Spinal cord (tissue), 10 donors: ENCODE measurements around the gene DHX36. TPM values are rescaled to one million over a fixed set of nuclear protein-coding genes. Genes with fewer than 3 reads are reported as not detected.

Source experiments
- DNase-seq, 6 donors: peaks; one replicate each; pipeline versions ENCODE4 v3.0.0 to v3.0.0-alpha.2; 2013 to 2015; ENCODE audit warnings: low spot score in 6 of 6, low read depth in 4 of 6
- H3K27ac ChIP-seq: one replicate; pipeline ENCODE4 v1.5.1; 2013; ENCODE audit warnings: low read depth, low read length, control low read depth
- H3K27me3 ChIP-seq: one replicate; pipeline ENCODE4 v1.6.1; 2013; ENCODE audit warnings: low read length; ENCODE audit not compliant: control insufficient read depth, insufficient read depth
- H3K36me3 ChIP-seq: one replicate; pipeline ENCODE4 v1.6.1; 2013; ENCODE audit warnings: low read length; ENCODE audit not compliant: control insufficient read depth, insufficient read depth
- H3K4me1 ChIP-seq: one replicate; pipeline ENCODE4 v1.6.1; 2013; ENCODE audit warnings: low read length; ENCODE audit not compliant: control insufficient read depth, insufficient read depth
- H3K4me3 ChIP-seq: one replicate; pipeline ENCODE4 v1.5.1; 2013; ENCODE audit warnings: low read depth, low read length, control low read depth
- H3K9me3 ChIP-seq: one replicate; pipeline ENCODE4 v1.6.1; 2013; ENCODE audit warnings: low read length; ENCODE audit not compliant: control insufficient read depth, insufficient read depth
- WGBS: methylation state at CpG from one replicate; pipeline ENCODE4 v1.1.5; 2013; ENCODE audit warnings: missing lambda C conversion rate; ENCODE audit not compliant: insufficient coverage; 5-methylcytosine and 5-hydroxymethylcytosine counted together
- polyA plus RNA-seq, 2 donors: library from polyadenylated mRNA; unstranded; fragments of 120-200 nt; gene quantifications; one replicate each; pipeline ENCODE4 v1.2.1, GENCODE V29; 2013; ENCODE audit not compliant: insufficient read length in 2 of 2
- total RNA-seq, 2 donors: library from RNA; depleted of rRNA in 1 of 2; stranded (reverse); fragments of 120-200 nt in 1 of 2; fragments of >200 nt in 1 of 2; gene quantifications; one replicate each; pipeline versions ENCODE4 v1.2.3 to v1.2.4, GENCODE V29; 2013 to 2014
- donor health status: healthy.

DHX36 gene
- total and polyA plus RNA-seq, 4 donors = 70.2 to 135 (median 80.9) TPM

- Histone ChIP-seq H3K27me3 (no peaks in the 10 kb centered on the region), H3K27ac (no peak overlapping the region), H3K9me3 (no peaks in the 10 kb centered on the region), H3K36me3 (no peaks in the 10 kb centered on the region), H3K4me3 (no peak overlapping the region), H3K4me1 (no peaks in the 10 kb centered on the region)
- no CpG with 5 or more reads among the region's 3 CpGs for WGBS
- peak in 4 of 6 donors; percentile 14 to 86 (median 44) for DNase-seq
Measured at GRCh38 chr3:154334973-154335420, 10.7 kb upstream of the DHX36 start.

DNA sequence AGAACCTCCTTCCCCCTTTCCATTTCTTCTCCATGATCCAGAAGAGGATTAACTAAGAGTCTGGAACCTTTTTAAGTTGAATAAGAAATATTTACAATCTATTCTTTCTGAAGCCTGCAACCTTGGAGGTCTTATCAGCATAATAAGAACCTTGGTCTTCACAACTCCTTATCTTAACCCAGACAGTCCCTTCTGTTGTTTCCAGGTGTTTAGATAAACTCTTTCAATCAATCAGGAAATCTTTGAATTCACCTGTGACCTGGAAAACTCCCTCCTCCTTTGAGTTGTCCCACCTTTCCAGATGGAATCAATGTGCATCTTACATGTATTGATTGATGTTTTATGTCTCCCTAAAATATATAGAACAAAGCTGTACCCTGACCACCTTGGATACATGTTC is 3.6 kb upstream of the DHX36 start:
- no peak overlapping the region for H3K27ac ChIP-seq
- H3K9me3 ChIP-seq = no peaks in the 10 kb centered on the region
- H3K4me3 ChIP-seq = no peak overlapping the region
- DNase-seq = no peak
- H3K4me1 ChIP-seq = peaks cover 3% of the 10 kb centered on the region
- H3K36me3 ChIP-seq = no peaks in the 10 kb centered on the region
- no peaks in the 10 kb centered on the region for H3K27me3 ChIP-seq

DNA sequence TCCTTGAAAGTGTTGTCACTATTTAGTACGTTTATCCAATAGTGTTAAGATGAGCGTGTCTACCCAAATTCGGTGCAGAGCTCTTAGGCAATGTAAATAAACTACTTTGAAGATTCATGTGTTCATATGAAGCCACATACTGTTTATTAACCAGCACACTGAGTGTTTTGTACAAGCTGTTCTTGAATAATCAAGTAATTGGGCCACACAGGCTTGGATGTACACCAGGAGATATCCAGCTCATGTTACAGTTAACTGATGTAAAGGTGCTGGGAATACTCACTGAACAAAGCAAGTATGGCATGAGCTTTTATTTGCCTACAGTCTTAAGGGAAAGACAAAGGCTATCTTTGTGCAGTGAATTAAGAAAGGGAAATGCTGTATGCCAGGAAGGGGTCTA is 632 bp upstream of the DHX36 start:
- Histone ChIP-seq H3K9me3 (no peaks in the 10 kb centered on the region), H3K4me3 (peak overlapping the region; percentile 90), H3K36me3 (no peaks in the 10 kb centered on the region), H3K4me1 (peaks cover 8% of the 10 kb centered on the region), H3K27ac (peak overlapping the region; percentile 95), H3K27me3 (no peaks in the 10 kb centered on the region)
- WGBS = no CpG with 5 or more reads among the region's 3 CpGs
- no peak for DNase-seq

DNA sequence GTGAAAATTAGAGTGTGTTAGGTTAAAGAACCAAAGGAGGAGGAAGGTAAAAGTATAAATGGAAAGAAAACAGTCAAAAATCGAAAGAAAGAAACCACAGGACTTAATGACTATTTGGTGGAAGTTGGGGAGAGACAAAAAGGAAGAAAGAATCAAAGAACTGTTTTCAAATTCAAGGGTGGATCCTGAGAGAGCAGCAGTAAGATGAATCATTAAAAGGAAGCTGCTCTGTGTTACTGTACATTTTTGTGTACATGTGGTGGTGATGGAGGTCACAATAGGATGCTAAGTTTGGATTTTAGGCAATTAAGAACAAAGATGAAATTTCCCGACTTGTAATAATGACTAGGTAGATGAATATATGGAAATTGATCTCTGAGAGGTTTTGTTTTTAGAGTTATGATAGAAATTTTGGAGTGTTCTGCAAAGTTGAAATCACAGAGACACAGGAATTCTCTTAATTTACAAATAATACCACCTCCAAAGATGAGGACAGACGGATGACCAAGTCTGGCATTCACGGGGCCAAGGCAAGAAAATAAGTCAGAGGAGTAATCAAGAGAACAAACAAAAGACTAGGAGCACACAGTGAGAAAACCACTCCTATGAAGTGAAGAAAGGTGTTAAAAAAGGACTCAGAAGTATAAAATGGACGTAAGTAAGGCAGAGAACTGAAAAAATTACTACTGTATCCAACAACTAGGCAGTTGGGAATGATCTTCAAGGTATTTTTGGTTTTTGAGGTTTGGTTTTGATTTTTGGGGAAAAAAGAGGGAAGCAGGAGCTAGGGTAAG is 7.1 kb downstream of the DHX36 start:
- H3K27ac ChIP-seq = no peak overlapping the region
- peaks cover 4% of the 10 kb centered on the region for H3K4me1 ChIP-seq
- DNase-seq = no peak
- no peak overlapping the region for H3K4me3 ChIP-seq
- WGBS = 85% methylated on average over 1 of the region's 5 CpGs
- H3K36me3 ChIP-seq = no peaks in the 10 kb centered on the region
- no peaks in the 10 kb centered on the region for H3K27me3 ChIP-seq
- no peaks in the 10 kb centered on the region for H3K9me3 ChIP-seq

DNA sequence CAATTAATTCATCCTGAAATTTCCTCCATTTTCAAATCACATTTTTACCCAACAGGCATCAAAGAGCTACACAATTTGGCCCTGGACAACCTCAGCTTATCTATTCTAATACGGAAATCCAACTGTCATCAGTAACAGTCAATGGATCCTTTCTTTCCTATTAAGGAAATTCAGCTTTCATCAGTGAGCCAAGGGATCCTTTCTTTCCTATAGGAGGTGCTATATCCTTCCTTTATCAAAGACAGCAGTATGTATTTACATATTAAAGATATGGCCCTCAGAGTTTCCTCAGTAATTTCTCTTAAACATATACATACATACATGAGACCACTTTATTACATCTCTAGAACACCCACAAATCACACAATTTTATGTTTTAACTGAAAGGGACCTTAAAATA is 10.1 kb downstream of the DHX36 start:
- no peaks in the 10 kb centered on the region for H3K4me1 ChIP-seq

DNA sequence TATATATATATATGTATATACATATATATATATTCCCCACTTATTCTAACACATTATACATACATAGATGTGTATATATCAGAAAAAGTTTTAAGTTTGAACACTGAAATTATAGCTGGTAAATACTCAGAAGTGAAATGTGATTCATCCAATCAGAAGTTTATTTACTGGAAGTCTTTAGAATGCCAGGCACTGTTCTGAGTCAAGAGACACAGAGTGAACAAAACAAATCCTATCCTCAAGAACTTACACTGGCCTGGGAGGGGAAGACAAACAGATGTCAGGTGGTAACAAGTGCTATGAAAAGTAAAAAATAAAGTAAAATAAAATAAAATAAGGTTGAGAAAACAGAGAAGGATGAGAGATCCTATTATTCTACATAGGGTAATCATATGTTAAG is 13.4 kb downstream of the DHX36 start:
- no peaks in the 10 kb centered on the region for H3K9me3 ChIP-seq
- DNase-seq = peak in 1 of 6 donors; percentile 6
- H3K4me3 ChIP-seq = no peak overlapping the region
- no peaks in the 10 kb centered on the region for H3K4me1 ChIP-seq
- H3K36me3 ChIP-seq = peaks cover 3% of the 10 kb centered on the region
- H3K27me3 ChIP-seq = no peaks in the 10 kb centered on the region
- H3K27ac ChIP-seq = no peak overlapping the region

More for the DNA sequence above, 10.1 kb downstream of the DHX36 start:
- WGBS = no CpG with 5 or more reads among the region's 1 CpG
- Histone ChIP-seq H3K4me3 (no peak overlapping the region), H3K27me3 (no peaks in the 10 kb centered on the region), H3K27ac (no peak overlapping the region), H3K9me3 (no peaks in the 10 kb centered on the region), H3K36me3 (no peaks in the 10 kb centered on the region)
- no peak for DNase-seq

- Histone ChIP-seq H3K4me1 (no peaks in the 10 kb centered on the region), H3K9me3 (no peaks in the 10 kb centered on the region), H3K4me3 (no peak overlapping the region), H3K27ac (no peak overlapping the region), H3K36me3 (peaks cover 13% of the 10 kb centered on the region), H3K27me3 (no peaks in the 10 kb centered on the region)
- no peak for DNase-seq
Measured at GRCh38 chr3:154307363-154307762, 16.9 kb downstream of the DHX36 start.

GRCh38 chr3:154304936-154305335 is 19.4 kb downstream of the DHX36 start:
- Histone ChIP-seq H3K27ac (no peak overlapping the region), H3K4me3 (no peak overlapping the region), H3K27me3 (no peaks in the 10 kb centered on the region), H3K4me1 (no peaks in the 10 kb centered on the region), H3K9me3 (no peaks in the 10 kb centered on the region), H3K36me3 (peaks cover 17% of the 10 kb centered on the region)
- WGBS = no CpG with 5 or more reads among the region's 3 CpGs
- DNase-seq = no peak

- H3K36me3 ChIP-seq = peaks cover 17% of the 10 kb centered on the region
- H3K27me3 ChIP-seq = no peaks in the 10 kb centered on the region
- no peak for DNase-seq
- H3K9me3 ChIP-seq = no peaks in the 10 kb centered on the region
- H3K27ac ChIP-seq = no peak overlapping the region
- H3K4me3 ChIP-seq = no peak overlapping the region
- H3K4me1 ChIP-seq = no peaks in the 10 kb centered on the region
Measured at GRCh38 chr3:154304116-154304786, 20.0 kb downstream of the DHX36 start.

DNA sequence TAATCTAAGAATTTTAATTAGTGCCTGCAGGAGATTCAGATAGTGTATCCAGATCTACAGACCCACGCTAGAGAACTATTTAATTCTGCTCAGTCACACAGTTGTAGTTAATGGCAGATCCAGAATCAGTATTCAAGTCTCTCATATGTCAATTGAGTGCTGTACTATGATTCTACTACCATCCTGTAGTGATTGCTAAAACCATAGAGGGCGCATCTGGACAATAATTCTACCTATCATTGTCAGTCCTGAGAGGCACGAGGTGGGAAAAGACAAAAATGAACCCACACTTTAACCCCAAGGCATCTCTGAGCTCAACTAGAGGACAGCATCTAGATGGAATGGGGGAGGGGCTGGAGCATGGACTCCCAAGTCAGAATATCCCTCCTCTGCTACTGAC is 22.7 kb downstream of the DHX36 start:
- no peak for DNase-seq
- H3K27ac ChIP-seq = no peak overlapping the region
- H3K9me3 ChIP-seq = no peaks in the 10 kb centered on the region
- H3K4me1 ChIP-seq = no peaks in the 10 kb centered on the region
- H3K36me3 ChIP-seq = peaks cover 25% of the 10 kb centered on the region
- 71% methylated on average over 1 of the region's 3 CpGs for WGBS
- H3K4me3 ChIP-seq = no peak overlapping the region
- no peaks in the 10 kb centered on the region for H3K27me3 ChIP-seq
